ENCODE measurements around the gene PTPN14.

The PTPN14 gene

GRCh38 chr1:214455479-214455878, 95.9 kb downstream of the PTPN14 start:
- H3K36me3 ChIP-seq (replicated peaks; ENCODE audit: insufficient read depth, low read length): no peaks in the 10 kb centered on the region
- H3K4me1 ChIP-seq (ENCODE audit: low read length): no peaks in the 10 kb centered on the region
- DNase-seq: no peak
- H4K20me1 ChIP-seq (ENCODE audit: insufficient read depth, low read length): no peaks in the 10 kb centered on the region
- no peaks in the 10 kb centered on the region for H3K79me2 ChIP-seq (ENCODE audit: low read length)
- H3K27me3 ChIP-seq (replicated peaks; ENCODE audit: insufficient read depth, low read length): no peaks in the 10 kb centered on the region
- TF ChIP-seq EZH2 (optimal IDR thresholded peaks at IDR 0.05; ENCODE audit: low read depth, low read length): no peak
- TF ChIP-seq EZH2phosphoT487 (IDR thresholded peaks at IDR 0.05; ENCODE audit: low read length): no peak
- TF ChIP-seq CTCF (IDR thresholded peaks at IDR 0.05; ENCODE audit: low read length): no peak
- no peak overlapping the region for H3K4me3 ChIP-seq (ENCODE audit: low read length)
- no peak overlapping the region for H2AFZ ChIP-seq (ENCODE audit: low read length)
- no peak overlapping the region for H3K27ac ChIP-seq (ENCODE audit: low read length)
- H3K9me2 ChIP-seq (replicated peaks; ENCODE audit: insufficient read depth, low read length): no peaks in the 10 kb centered on the region
- H3K4me2 ChIP-seq (ENCODE audit: low read depth, low read length): no peak overlapping the region
- H3K9ac ChIP-seq (ENCODE audit: low read length): no peak overlapping the region
- no peaks in the 10 kb centered on the region for H3F3A ChIP-seq (ENCODE audit: insufficient read depth, low read length)
- no peaks in the 10 kb centered on the region for H3K9me3 ChIP-seq (replicated peaks; ENCODE audit: insufficient read depth, low read length)

- H3K9ac ChIP-seq (ENCODE audit: low read length): no peak overlapping the region
- no peaks in the 10 kb centered on the region for H4K20me1 ChIP-seq (ENCODE audit: insufficient read depth, low read length)
- no peaks in the 10 kb centered on the region for H3K9me3 ChIP-seq (replicated peaks; ENCODE audit: insufficient read depth, low read length)
- no peaks in the 10 kb centered on the region for H3K9me2 ChIP-seq (replicated peaks; ENCODE audit: insufficient read depth, low read length)
- no peaks in the 10 kb centered on the region for H3F3A ChIP-seq (ENCODE audit: insufficient read depth, low read length)
- no peak overlapping the region for H3K27ac ChIP-seq (ENCODE audit: low read length)
- H3K79me2 ChIP-seq (ENCODE audit: low read length): no peaks in the 10 kb centered on the region
- no peaks in the 10 kb centered on the region for H3K4me1 ChIP-seq (ENCODE audit: low read length)
- no peak for DNase-seq
- H3K4me2 ChIP-seq (ENCODE audit: low read depth, low read length): no peak overlapping the region
- TF ChIP-seq EZH2 (optimal IDR thresholded peaks at IDR 0.05; ENCODE audit: low read depth, low read length): no peak
- no peak for TF ChIP-seq CTCF (IDR thresholded peaks at IDR 0.05; ENCODE audit: low read length)
- no peak for TF ChIP-seq EZH2phosphoT487 (IDR thresholded peaks at IDR 0.05; ENCODE audit: low read length)
- H3K36me3 ChIP-seq (replicated peaks; ENCODE audit: insufficient read depth, low read length): no peaks in the 10 kb centered on the region
- H3K4me3 ChIP-seq (ENCODE audit: low read length): no peak overlapping the region
- no peak overlapping the region for H2AFZ ChIP-seq (ENCODE audit: low read length)
- H3K27me3 ChIP-seq (replicated peaks; ENCODE audit: insufficient read depth, low read length): no peaks in the 10 kb centered on the region
These were observed 96.6 kb downstream of the PTPN14 start for GRCh38 chr1:214454569-214455396.

- H3K9ac ChIP-seq (ENCODE audit: low read length): no peak overlapping the region
- H3K27me3 ChIP-seq (replicated peaks; ENCODE audit: insufficient read depth, low read length): no peaks in the 10 kb centered on the region
- H3K27ac ChIP-seq (ENCODE audit: low read length): no peak overlapping the region
- no peaks in the 10 kb centered on the region for H4K20me1 ChIP-seq (ENCODE audit: insufficient read depth, low read length)
- H3K36me3 ChIP-seq (replicated peaks; ENCODE audit: insufficient read depth, low read length): no peaks in the 10 kb centered on the region
- H3K9me2 ChIP-seq (replicated peaks; ENCODE audit: insufficient read depth, low read length): no peaks in the 10 kb centered on the region
- no peaks in the 10 kb centered on the region for H3F3A ChIP-seq (ENCODE audit: insufficient read depth, low read length)
- no peaks in the 10 kb centered on the region for H3K9me3 ChIP-seq (replicated peaks; ENCODE audit: insufficient read depth, low read length)
- TF ChIP-seq CTCF (IDR thresholded peaks at IDR 0.05; ENCODE audit: low read length) (no peak), EZH2 (optimal IDR thresholded peaks at IDR 0.05; ENCODE audit: low read depth, low read length) (no peak), EZH2phosphoT487 (IDR thresholded peaks at IDR 0.05; ENCODE audit: low read length) (no peak)
- H3K4me3 ChIP-seq (ENCODE audit: low read length): no peak overlapping the region
- no peak for DNase-seq
- no peak overlapping the region for H3K4me2 ChIP-seq (ENCODE audit: low read depth, low read length)
- H2AFZ ChIP-seq (ENCODE audit: low read length): no peak overlapping the region
- H3K4me1 ChIP-seq (ENCODE audit: low read length): no peaks in the 10 kb centered on the region
- no peaks in the 10 kb centered on the region for H3K79me2 ChIP-seq (ENCODE audit: low read length)
These were observed 98.2 kb downstream of the PTPN14 start for GRCh38 chr1:214453109-214453722.
